HCT116 (cell line): ENCODE measurements around the gene ITPKB.

Source experiments
- ATF3 ChIP-seq: IDR thresholded peaks from 2 replicates; pipeline ENCODE4 v1.6.1; 2012
- CTCF ChIP-seq, 3 experiments: fragments of 200-600 bp in 1 of 3; sonication (generic) in 1 of 3; IDR thresholded peaks in 2 of 3; conservative IDR thresholded peaks in 1 of 3; 2 replicates each; pipeline ENCODE4 v1.5.1; 2012 to 2017; ENCODE audit warnings: low read depth in 2 of 3, low read length in 2 of 3, antibody characterized with exemption in 1 of 3, borderline replicate concordance in 1 of 3, control low read depth in 1 of 3, mild to moderate bottlenecking in 1 of 3, mixed read lengths in 1 of 3, mixed run types in 1 of 3, moderate library complexity in 1 of 3; ENCODE audit not compliant: insufficient read depth in 1 of 3

- TF ChIP-seq CTCF (IDR thresholded peaks at IDR 0.05 in 2 of 3, conservative IDR thresholded peaks at IDR 0.05 in 1 of 3; ENCODE audit: borderline replicate concordance in 1 of 3, insufficient read depth in 1 of 3, low read depth in 2 of 3, low read length in 2 of 3), result no peak
- no peak for TF ChIP-seq ATF3
Observed at GRCh38 chr1:226751214-226751613, 12.1 kb upstream of the ITPKB start.
